Measurements from ENCODE around the gene RMI2. TPM values are rescaled to one million over a fixed set of nuclear protein-coding genes. Genes with fewer than 3 reads are reported as not detected.
"Not testable (repeated sequence)": the region's sequence is repeated elsewhere in the genome, so short reads cannot be mapped to it uniquely, and the experiment has no call there.

RMI2 gene
- total RNA-seq, 6 experiments from 2014 or later: 0.37 to 2.9 (median 1.0) TPM

DNA sequence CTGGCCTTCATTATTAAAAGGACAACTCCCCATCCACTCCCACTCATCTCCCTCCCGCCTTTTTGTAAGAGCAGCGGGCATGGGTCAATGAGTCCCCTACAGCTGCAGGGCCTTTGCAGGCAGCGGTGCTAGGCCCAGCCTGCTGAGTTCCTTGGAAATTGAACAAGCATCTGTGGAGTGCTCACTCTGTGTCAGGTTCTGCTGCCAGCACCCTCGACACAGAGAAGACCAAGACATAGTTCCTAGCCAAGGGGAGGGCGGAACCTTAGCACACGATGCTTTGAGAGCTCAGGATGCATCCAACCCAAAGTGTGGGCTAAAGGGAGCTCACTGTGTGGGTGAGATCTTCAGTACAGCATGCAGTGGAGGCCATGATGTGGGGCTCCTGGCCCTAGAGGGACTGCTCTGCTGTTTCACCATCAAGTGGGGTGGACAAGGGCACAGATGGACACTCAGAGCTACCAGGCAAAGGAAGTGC, 27.6 kb downstream of the RMI2 start:
- WGBS (ENCODE audit: insufficient coverage, low coverage, low lambda C conversion rate, missing lambda C conversion rate): no CpG with 5 or more reads among the region's 6 CpGs

GRCh38 chr16:11374255-11374654, 29.0 kb downstream of the RMI2 start:
- no peak for DNase-seq
- Histone ChIP-seq H3K4me3 (no peak overlapping the region), H3K36me3 (no peaks in the 10 kb centered on the region), H3K4me1 (no peaks in the 10 kb centered on the region), H3K27ac (no peak overlapping the region), H3K9me3 (no peaks in the 10 kb centered on the region), H3K27me3 (no peaks in the 10 kb centered on the region)
- TF ChIP-seq POLR2A (IDR thresholded peaks at IDR 0.05) (no peak), CTCF (IDR thresholded peaks at IDR 0.05) (no peak)
- intact Hi-C loops (cut with DNase I): no loop called here
- WGBS (ENCODE audit: insufficient coverage, low coverage, low lambda C conversion rate, missing lambda C conversion rate): 91% methylated on average over 4 of the region's 4 CpGs
- ATAC-seq: no peak

More for the DNA sequence above, 27.6 kb downstream of the RMI2 start:
- Histone ChIP-seq H3K27me3 (no peaks in the 10 kb centered on the region), H3K4me3 (no peak overlapping the region), H3K4me1 (no peaks in the 10 kb centered on the region), H3K9me3 (no peaks in the 10 kb centered on the region), H3K36me3 (no peaks in the 10 kb centered on the region), H3K27ac (no peak overlapping the region)
- intact Hi-C loops (cut with DNase I): no loop called here
- ATAC-seq (peak in 1 of 4 donors; percentile 32), DNase-seq (peak in 1 of 3 donors; percentile 17)
- no peak for TF ChIP-seq CTCF (IDR thresholded peaks at IDR 0.05)

- TF ChIP-seq POLR2A (IDR thresholded peaks at IDR 0.05) (no peak), CTCF (IDR thresholded peaks at IDR 0.05) (no peak)
- H3K9me3 ChIP-seq: no peaks in the 10 kb centered on the region
- H3K27ac ChIP-seq: no peak overlapping the region
- no peak for DNase-seq
- H3K4me3 ChIP-seq: no peak overlapping the region
- no peaks in the 10 kb centered on the region for H3K36me3 ChIP-seq
- no peaks in the 10 kb centered on the region for H3K4me1 ChIP-seq
- 71% methylated on average over 3 of the region's 3 CpGs for WGBS (ENCODE audit: insufficient coverage, low coverage, low lambda C conversion rate, missing lambda C conversion rate)
- ATAC-seq: no peak
- intact Hi-C loops (cut with DNase I): no loop called here
- no peaks in the 10 kb centered on the region for H3K27me3 ChIP-seq
Measured at GRCh38 chr16:11377154-11377553, 31.9 kb downstream of the RMI2 start.

DNA sequence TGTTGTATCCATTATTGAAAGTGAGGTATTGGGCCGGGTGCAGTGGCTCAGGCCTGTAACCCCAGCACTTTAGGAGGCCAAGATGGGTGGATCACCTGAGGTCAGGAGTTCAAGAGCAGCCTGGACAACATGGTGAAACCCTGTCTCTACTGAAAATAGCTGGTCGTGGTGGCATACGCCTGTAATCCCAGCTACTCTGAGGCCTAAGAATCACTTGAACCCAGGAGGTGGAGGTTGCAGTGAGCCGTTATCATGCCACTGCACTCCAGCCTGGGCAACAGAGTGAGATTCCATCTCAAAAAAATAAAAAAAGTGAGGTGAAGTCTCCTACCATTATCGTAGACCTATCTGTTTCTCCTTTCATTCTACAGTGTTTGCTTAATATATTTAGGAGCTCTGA, 33.7 kb downstream of the RMI2 start:
- H3K27me3 ChIP-seq; H3K4me1 ChIP-seq; DNase-seq; H3K9me3 ChIP-seq; ATAC-seq; H3K36me3 ChIP-seq; H3K4me3 ChIP-seq; intact Hi-C loops (cut with DNase I); H3K27ac ChIP-seq: not testable (repeated sequence)
- 73% methylated on average over 2 of the region's 5 CpGs for WGBS (ENCODE audit: insufficient coverage, low coverage, low lambda C conversion rate, missing lambda C conversion rate)

DNA sequence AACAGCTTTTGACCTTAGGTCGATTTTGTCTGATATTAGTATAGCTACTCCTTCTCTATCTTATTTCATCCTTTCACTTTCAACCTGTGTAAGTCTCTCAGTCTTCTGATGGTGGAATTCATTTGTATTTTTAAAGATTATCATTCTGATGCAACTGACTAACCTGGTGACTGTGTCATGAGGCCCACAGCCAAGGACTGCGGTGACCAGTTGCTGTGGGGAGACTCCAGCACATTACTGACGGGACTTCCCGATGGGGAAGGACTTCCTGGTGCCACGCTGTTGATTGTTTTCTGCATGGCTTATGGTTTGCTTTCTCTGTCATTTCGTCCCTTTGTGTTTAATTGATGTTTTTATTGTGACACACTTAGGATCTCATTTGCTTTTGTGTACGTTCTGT, 34.2 kb downstream of the RMI2 start:
- H3K9me3 ChIP-seq: no peaks in the 10 kb centered on the region
- H3K36me3 ChIP-seq: no peaks in the 10 kb centered on the region
- 44% methylated on average over 7 of the region's 7 CpGs for WGBS (ENCODE audit: insufficient coverage, low coverage, low lambda C conversion rate, missing lambda C conversion rate)
- DNase-seq (peak in 1 of 3 donors; percentile 17), ATAC-seq (peak in 2 of 4 donors; percentile 42 to 69)
- intact Hi-C loops (cut with DNase I): no loop called here
- TF ChIP-seq CTCF (IDR thresholded peaks at IDR 0.05) (no peak), POLR2A (IDR thresholded peaks at IDR 0.05) (no peak)
- no peaks in the 10 kb centered on the region for H3K4me1 ChIP-seq
- H3K4me3 ChIP-seq: no peak overlapping the region
- H3K27ac ChIP-seq: no peak overlapping the region
- no peaks in the 10 kb centered on the region for H3K27me3 ChIP-seq
